ENCODE measurements around the gene IAH1. TPM values are rescaled to one million over a fixed set of nuclear protein-coding genes. Genes with fewer than 3 reads are reported as not detected.

Gene IAH1
- total RNA-seq, 1 donor from 2014 or later = 83.4 TPM

GRCh38 chr2:9462886-9463697 lies 11.3 kb upstream of the IAH1 start:
- no peak for DNase-seq (ENCODE audit: low read depth)
- no peak for TF ChIP-seq CTCF (conservative IDR thresholded peaks at IDR 0.05; ENCODE audit: low read depth, low read length)
- H3K4me3 ChIP-seq (ENCODE audit: low read depth, low read length) = no peak overlapping the region

- no peak overlapping the region for H3K4me3 ChIP-seq (ENCODE audit: low read depth, low read length)
- no peak for TF ChIP-seq CTCF (conservative IDR thresholded peaks at IDR 0.05; ENCODE audit: low read depth, low read length)
- DNase-seq (ENCODE audit: low read depth) = no peak
These were observed 10.7 kb upstream of the IAH1 start for GRCh38 chr2:9463698-9464034.

GRCh38 chr2:9465170-9465569 lies 9.2 kb upstream of the IAH1 start:
- no peak for TF ChIP-seq CTCF (conservative IDR thresholded peaks at IDR 0.05; ENCODE audit: low read depth, low read length)
- no peak overlapping the region for H3K4me3 ChIP-seq (ENCODE audit: low read depth, low read length)
- no peak for DNase-seq (ENCODE audit: low read depth)

GRCh38 chr2:9466147-9466683 lies 8.1 kb upstream of the IAH1 start:
- DNase-seq (ENCODE audit: low read depth) = no peak
- no peak overlapping the region for H3K4me3 ChIP-seq (ENCODE audit: low read depth, low read length)
- no peak for TF ChIP-seq CTCF (conservative IDR thresholded peaks at IDR 0.05; ENCODE audit: low read depth, low read length)

- peak; percentile 42 for DNase-seq (ENCODE audit: low read depth)
- no peak overlapping the region for H3K4me3 ChIP-seq (ENCODE audit: low read depth, low read length)
- TF ChIP-seq CTCF (conservative IDR thresholded peaks at IDR 0.05; ENCODE audit: low read depth, low read length) = no peak
These were observed 6.7 kb upstream of the IAH1 start for GRCh38 chr2:9467687-9468086.

GRCh38 chr2:9471206-9471605 lies 3.1 kb upstream of the IAH1 start:
- no peak overlapping the region for H3K4me3 ChIP-seq (ENCODE audit: low read depth, low read length)
- no peak for DNase-seq (ENCODE audit: low read depth)
- no peak for TF ChIP-seq CTCF (conservative IDR thresholded peaks at IDR 0.05; ENCODE audit: low read depth, low read length)

- no peak overlapping the region for H3K4me3 ChIP-seq (ENCODE audit: low read depth, low read length)
- no peak for TF ChIP-seq CTCF (conservative IDR thresholded peaks at IDR 0.05; ENCODE audit: low read depth, low read length)
- no peak for DNase-seq (ENCODE audit: low read depth)
These were observed 1.8 kb upstream of the IAH1 start for GRCh38 chr2:9472511-9472910.
